H1 (cell line): ENCODE results near the gene RMDN3. TPM values are rescaled to one million over a fixed set of nuclear protein-coding genes. Genes with fewer than 3 reads are reported as not detected.

ENCODE experiments used
- ASH2L ChIP-seq: fragments of 200-600, 300-600 bp; sonication (generic); IDR thresholded peaks from one replicate; pipeline ENCODE4 v1.7.1; 2017; ENCODE audit warnings: low read length
- CBX5 ChIP-seq: fragments of 300-800, 300-1000 bp; sonication (generic); IDR thresholded peaks from 2 replicates; pipeline ENCODE4 v1.7.1; 2016; ENCODE audit warnings: antibody characterized with exemption, low read length, low read depth
- CBX8 ChIP-seq: fragments of 300-800, 300-1000 bp; sonication (generic); IDR thresholded peaks from 2 replicates; pipeline ENCODE4 v1.7.1; 2016; ENCODE audit warnings: low read depth, low read length, borderline replicate concordance
- CEBPB ChIP-seq: IDR thresholded peaks from 2 replicates; pipeline ENCODE4 v1.6.1; 2012; ENCODE audit warnings: low read depth, low read length
- CREB1 ChIP-seq: IDR thresholded peaks from 2 replicates; pipeline ENCODE4 v1.6.1; 2012; ENCODE audit warnings: inconsistent platforms
- EGR1 ChIP-seq: IDR thresholded peaks from 2 replicates; pipeline ENCODE4 v1.6.1; 2011; ENCODE audit warnings: low read depth, low read length, borderline replicate concordance
- EP300 ChIP-seq, 2 experiments: IDR thresholded peaks; 1 replicate in 1 of 2; 2 replicates in 1 of 2; pipeline ENCODE4 v1.6.1; 2011 to 2012; ENCODE audit warnings: low read depth in 2 of 2, low read length in 2 of 2, mild to moderate bottlenecking in 2 of 2, borderline replicate concordance in 1 of 2, inconsistent platforms in 1 of 2, moderate library complexity in 1 of 2
- HDAC2 ChIP-seq, 2 experiments: fragments of 300-600 bp in 1 of 2; sonication (generic) in 1 of 2; IDR thresholded peaks; 2 replicates each; pipeline ENCODE4 v1.6.1; 2011 to 2012; ENCODE audit warnings: low read depth in 2 of 2, low read length in 2 of 2, mild to moderate bottlenecking in 2 of 2, moderate library complexity in 2 of 2, borderline replicate concordance in 1 of 2, inconsistent platforms in 1 of 2
- KDM4A ChIP-seq: IDR thresholded peaks from one replicate; pipeline ENCODE4 v1.7.1; 2012; ENCODE audit warnings: low read depth, mild to moderate bottlenecking, moderate library complexity, low read length, inconsistent platforms; ENCODE audit not compliant: severe bottlenecking
- POLR2AphosphoS5 ChIP-seq: IDR thresholded peaks from 2 replicates; pipeline ENCODE4 v1.6.1; 2011; ENCODE audit warnings: low read depth, low read length
- POU5F1 ChIP-seq: IDR thresholded peaks from 2 replicates; pipeline ENCODE4 v1.6.1; 2011; ENCODE audit warnings: low read depth, mild to moderate bottlenecking, low read length, moderate library complexity
- RAD21 ChIP-seq, 2 experiments: IDR thresholded peaks in 1 of 2; conservative IDR thresholded peaks in 1 of 2; 2 replicates each; pipeline ENCODE4 v1.6.1; 2011; ENCODE audit warnings: low read depth in 2 of 2, low read length in 2 of 2, improper control_type of control experiment in 1 of 2, inconsistent platforms in 1 of 2, mild to moderate bottlenecking in 1 of 2, moderate library complexity in 1 of 2
- SAP30 ChIP-seq: fragments of 300-600 bp; sonication (generic); IDR thresholded peaks from 2 replicates; pipeline ENCODE4 v1.7.1; 2012; ENCODE audit warnings: low read length, moderate library complexity, mild to moderate bottlenecking, inconsistent platforms; ENCODE audit not compliant: insufficient read depth, insufficient replicate concordance
- SIRT6 ChIP-seq: IDR thresholded peaks from one replicate; pipeline ENCODE4 v1.7.1; 2012; ENCODE audit warnings: low read length, inconsistent platforms
- SP1 ChIP-seq: IDR thresholded peaks from 2 replicates; pipeline ENCODE4 v1.6.1; 2011; ENCODE audit warnings: low read depth, low read length
- SP4 ChIP-seq: IDR thresholded peaks from 2 replicates; pipeline ENCODE4 v1.6.1; 2012; ENCODE audit warnings: low read length, inconsistent platforms
- SUZ12 ChIP-seq: fragments of 200-600 bp; sonication (generic); IDR thresholded peaks from 2 replicates; pipeline ENCODE4 v1.6.1; 2012; ENCODE audit warnings: mild to moderate bottlenecking, inconsistent platforms, low read length, moderate library complexity, mixed read lengths
- TCF12 ChIP-seq: IDR thresholded peaks from 2 replicates; pipeline ENCODE4 v1.6.1; 2011; ENCODE audit warnings: low read depth, mild to moderate bottlenecking, low read length
- YY1 ChIP-seq: IDR thresholded peaks from 2 replicates; pipeline ENCODE4 v1.6.1; 2011; ENCODE audit warnings: low read depth, mild to moderate bottlenecking, low read length
- polyA plus RNA-seq, 7 experiments: library from polyadenylated mRNA; depleted of rRNA in 3 of 7; stranded (reverse) in 5 of 7; unstranded in 2 of 7; fragments of >200 nt in 5 of 7; fragments of 200-250 nt in 2 of 7; gene quantifications; 1 replicate in 5 of 7; 2 replicates in 1 of 7; 4 replicates in 1 of 7; pipeline versions ENCODE4 v1.2.1 to v1.2.3, GENCODE V29; 2011 to 2013; ENCODE audit warnings: missing spikeins in 2 of 7, mixed read lengths in 2 of 7
- total RNA-seq: library from RNA; stranded (reverse); fragmentation: NEBNext Ultra II Directional; extraction: Animal tissue kit (Norgen Biotek cat#: 25700); gene quantifications from 2 replicates; pipeline ENCODE4 v1.2.1, GENCODE V29; 2021
- TF ChIP-seq, protein P1 (sequence below), 3 experiments: IDR thresholded peaks; 1 replicate in 2 of 3; 2 replicates in 1 of 3; pipeline versions ENCODE4 v1.5.1 to v1.6.1; 2011; ENCODE audit warnings: low read length in 3 of 3, mild to moderate bottlenecking in 3 of 3, inconsistent platforms in 2 of 3, low read depth in 1 of 3, moderate library complexity in 1 of 3; ENCODE audit not compliant: insufficient read depth in 1 of 3; ENCODE audit errors: control extremely low read depth in 1 of 3
- TF ChIP-seq, protein P2 (sequence below): IDR thresholded peaks from 2 replicates; pipeline ENCODE4 v1.6.1; 2012; ENCODE audit warnings: low read length, inconsistent platforms

The RMDN3 gene
- total and polyA plus RNA-seq, 2 of the 8 experiments (the other 6 are each of a cell fraction or from before 2014, with no cell fraction given) = 10.8 to 24.1 TPM

DNA sequence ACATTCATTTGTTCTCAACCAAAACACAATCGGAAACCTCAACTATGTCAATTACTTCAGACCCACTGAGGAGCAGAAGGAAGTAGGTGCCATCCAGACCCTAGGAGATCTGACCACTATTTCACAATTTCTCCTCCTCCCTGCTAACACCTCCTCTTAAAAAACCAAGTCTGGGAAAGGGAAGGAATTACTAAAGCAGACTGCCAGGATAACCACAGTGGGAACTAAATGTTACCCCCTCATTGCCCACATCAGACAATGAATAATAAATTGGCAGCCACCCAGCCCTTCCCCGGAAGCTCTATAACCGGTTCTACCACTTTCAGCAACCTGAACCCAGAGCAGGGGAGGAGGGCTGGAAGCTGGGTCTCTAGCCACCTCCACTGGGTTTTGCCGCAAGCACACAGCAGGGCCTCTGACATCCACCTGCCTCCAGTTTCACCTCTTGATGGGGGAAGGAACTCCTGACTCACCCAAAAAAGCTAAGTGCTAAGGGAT, 32.3 kb upstream of the RMDN3 start (continued):
- TF ChIP-seq CREB1 (no peak; the same call in 1 of the 2 replicates), KDM4A (no peak), YY1 (peak; percentile 29; the same call in 1 of the 2 replicates), RAD21 (IDR thresholded peaks at IDR 0.05 in 1 of 2, conservative IDR thresholded peaks at IDR 0.05 in 1 of 2; ENCODE audit: low read depth in 2 of 2, low read length in 2 of 2) (peak; percentile 1 to 8; a peak in 1 of 4 replicates), POU5F1 (no peak), ASH2L (peak; percentile 95), CBX5 (no peak), SAP30 (no peak), EP300 (IDR thresholded peaks at IDR 0.05; ENCODE audit: borderline replicate concordance in 1 of 2, low read depth in 2 of 2, low read length in 2 of 2) (peak in 1 of 2 experiments; percentile 90; a peak in 1 of 3 replicates), CEBPB (peak; percentile 39; the same call in 1 of the 2 replicates), CBX8 (no peak), SUZ12 (no peak), HDAC2 (IDR thresholded peaks at IDR 0.05; ENCODE audit: borderline replicate concordance in 1 of 2, low read depth in 2 of 2, low read length in 2 of 2) (no peak; a peak in 1 of 4 replicates), SP4 (no peak; the same call in 1 of the 2 replicates), SIRT6 (no peak), POLR2AphosphoS5 (peak; percentile 81), SP1 (peak; percentile 94), TCF12 (peak; percentile 97), EGR1 (no peak)
- TF ChIP-seq, protein P1, sequence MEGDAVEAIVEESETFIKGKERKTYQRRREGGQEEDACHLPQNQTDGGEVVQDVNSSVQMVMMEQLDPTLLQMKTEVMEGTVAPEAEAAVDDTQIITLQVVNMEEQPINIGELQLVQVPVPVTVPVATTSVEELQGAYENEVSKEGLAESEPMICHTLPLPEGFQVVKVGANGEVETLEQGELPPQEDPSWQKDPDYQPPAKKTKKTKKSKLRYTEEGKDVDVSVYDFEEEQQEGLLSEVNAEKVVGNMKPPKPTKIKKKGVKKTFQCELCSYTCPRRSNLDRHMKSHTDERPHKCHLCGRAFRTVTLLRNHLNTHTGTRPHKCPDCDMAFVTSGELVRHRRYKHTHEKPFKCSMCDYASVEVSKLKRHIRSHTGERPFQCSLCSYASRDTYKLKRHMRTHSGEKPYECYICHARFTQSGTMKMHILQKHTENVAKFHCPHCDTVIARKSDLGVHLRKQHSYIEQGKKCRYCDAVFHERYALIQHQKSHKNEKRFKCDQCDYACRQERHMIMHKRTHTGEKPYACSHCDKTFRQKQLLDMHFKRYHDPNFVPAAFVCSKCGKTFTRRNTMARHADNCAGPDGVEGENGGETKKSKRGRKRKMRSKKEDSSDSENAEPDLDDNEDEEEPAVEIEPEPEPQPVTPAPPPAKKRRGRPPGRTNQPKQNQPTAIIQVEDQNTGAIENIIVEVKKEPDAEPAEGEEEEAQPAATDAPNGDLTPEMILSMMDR (IDR thresholded peaks at IDR 0.05; ENCODE audit: control extremely low read depth in 1 of 3, insufficient read depth in 1 of 3, low read depth in 1 of 3, low read length in 3 of 3) = no peak
- TF ChIP-seq, protein P2, sequence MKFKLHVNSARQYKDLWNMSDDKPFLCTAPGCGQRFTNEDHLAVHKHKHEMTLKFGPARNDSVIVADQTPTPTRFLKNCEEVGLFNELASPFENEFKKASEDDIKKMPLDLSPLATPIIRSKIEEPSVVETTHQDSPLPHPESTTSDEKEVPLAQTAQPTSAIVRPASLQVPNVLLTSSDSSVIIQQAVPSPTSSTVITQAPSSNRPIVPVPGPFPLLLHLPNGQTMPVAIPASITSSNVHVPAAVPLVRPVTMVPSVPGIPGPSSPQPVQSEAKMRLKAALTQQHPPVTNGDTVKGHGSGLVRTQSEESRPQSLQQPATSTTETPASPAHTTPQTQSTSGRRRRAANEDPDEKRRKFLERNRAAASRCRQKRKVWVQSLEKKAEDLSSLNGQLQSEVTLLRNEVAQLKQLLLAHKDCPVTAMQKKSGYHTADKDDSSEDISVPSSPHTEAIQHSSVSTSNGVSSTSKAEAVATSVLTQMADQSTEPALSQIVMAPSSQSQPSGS = no peak
